GM21786 (cell line): ENCODE results near the gene LARP1.
A peak's percentile ranks its signal among the peaks of the same experiment; 100 is the strongest.

ENCODE experiments used
- ATAC-seq: cut with Tn5 transposase; IDR thresholded peaks from one replicate; pipeline ENCODE4 v1.9.1; 2021; ENCODE audit not compliant: unreplicated experiment

The LARP1 gene

DNA sequence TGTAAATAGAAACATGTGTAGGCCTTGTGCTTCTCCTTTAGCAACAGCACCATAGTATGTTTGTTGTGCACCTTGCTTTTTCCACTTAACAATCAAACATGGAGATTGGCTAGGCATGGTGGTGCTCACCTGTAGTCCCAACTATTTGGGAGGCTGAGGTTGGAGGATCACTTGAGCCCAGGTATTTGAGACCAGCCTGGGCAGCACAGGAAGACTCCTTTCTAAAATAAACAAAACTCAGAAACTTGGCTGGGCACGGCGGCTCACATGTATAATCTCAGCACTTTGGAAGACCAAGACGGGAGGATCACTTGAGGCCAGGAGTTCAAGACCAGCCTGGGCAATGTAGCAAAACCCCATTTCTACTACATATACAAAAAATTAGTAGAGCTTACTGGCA, 96.2 kb downstream of the LARP1 start:
- no peak for ATAC-seq

DNA sequence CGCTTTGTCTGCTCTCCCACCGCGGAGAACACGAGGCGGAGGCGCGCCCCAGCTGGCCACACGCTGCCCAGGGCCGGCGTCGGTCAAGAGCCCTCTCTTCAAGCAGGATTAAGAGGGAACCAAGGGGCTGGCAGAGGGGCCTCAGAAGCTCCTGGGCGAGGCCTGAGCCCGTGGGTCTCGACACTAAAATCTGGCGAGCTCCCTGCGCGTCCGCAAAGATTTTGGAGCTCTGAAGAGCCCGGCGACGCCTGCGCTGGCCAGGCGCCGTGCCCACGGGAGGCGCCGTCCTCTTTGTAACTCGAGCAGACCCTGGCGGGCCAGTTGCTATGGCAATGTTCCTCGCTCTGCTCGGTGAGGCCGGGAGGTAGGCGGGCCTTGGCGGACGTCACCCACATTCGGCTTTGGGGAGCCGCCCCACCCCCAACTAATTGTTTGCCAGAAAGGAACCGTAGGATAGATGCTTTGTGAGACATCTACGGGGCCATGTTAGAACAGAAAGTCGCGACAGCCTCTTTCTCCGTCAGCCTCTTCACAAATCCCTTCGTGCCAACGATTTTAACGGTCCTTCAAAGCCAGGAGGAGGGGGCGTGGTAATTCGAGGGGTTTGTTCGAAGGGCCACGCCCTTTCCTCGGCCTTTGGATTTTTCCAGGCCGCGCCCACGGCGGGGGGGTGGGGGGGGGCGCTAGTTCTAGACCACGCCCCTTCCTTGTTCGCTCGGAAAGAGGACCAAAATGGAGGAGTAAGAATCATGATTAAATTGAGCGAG, 102.5 kb downstream of the LARP1 start:
- peak; percentile 59 for ATAC-seq

DNA sequence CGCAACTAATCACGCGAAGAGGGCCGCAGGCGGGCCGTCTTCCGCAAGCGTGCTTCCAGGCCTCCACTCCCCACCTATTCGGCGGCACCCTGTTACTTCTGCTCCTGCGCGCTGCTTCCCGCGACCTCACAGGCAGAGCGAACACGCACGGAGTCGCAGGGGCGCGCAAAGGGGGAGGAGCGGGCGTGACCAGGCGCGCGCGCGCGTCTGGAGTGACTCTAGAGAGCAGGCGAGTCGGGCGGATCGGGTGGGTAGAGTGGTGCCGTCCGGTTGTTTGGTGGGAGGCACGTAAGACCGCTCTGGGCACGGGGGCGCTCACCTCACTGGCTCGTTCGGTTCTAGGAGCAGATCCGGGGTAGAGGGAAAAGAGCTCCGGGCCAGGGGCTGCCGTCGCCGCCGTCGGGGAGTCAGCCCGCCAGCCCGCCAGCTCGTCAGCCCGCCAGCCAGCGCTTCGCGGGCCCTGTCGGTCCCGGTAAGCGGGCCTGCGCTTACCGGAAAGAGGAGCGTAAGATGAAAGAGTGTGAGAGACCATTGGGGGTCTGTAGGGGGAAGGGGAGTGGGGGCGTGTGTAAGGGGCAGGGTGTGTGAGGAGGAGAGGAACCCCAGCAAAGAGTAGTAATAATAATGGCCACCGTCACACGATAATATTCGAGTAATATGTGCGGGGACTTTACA, 103.3 kb downstream of the LARP1 start, which contains the start of gene CNOT8:
Gene CNOT8 (plus strand): TSS at position 331 of the 675 bp plus-strand sequence. CDS start 4,652 bp downstream, outside the sequence.
- ATAC-seq, result peak; percentile 66

DNA sequence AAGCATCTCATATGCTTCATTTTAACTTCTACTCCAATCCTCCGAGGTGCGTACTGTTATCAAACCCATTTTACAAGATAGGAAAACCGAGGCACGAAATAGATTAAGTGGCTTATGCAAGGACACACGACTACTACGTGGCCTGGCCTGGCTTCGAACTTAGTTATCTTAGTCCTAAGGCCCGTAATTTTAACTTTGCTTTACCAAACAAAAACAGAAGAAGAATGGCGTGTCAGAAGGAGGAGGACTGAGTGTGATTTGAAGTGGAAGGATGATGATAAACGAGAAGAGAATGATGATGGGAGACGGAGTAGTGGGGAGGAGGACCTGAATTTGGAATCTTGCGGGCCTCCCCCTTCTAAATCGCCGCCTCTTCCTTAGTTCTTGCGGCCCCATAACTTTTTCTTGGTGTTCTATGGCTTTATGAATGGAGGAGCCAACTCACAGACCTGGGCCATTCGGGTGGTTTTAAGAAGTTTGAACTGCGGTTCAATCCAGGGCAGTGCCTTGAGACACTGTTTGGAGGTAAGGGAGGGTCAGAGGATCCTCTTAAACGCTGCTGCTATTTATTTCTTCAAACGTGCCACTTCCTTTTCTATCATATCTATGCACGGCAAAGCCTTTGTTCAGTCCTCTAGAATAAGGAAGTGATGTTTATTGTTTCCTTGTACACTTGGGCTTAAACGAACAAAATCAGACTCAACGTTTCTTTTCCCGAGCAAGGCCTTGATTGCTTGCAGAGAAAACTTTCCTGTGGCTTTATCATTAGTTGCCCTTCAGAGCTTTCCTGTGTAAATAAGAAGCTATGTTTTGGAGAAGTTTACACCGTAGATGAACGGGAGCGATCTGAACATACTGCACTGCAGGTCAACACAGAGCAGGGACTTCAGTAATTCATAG, 104.0 kb downstream of the LARP1 start:
- no peak for ATAC-seq

DNA sequence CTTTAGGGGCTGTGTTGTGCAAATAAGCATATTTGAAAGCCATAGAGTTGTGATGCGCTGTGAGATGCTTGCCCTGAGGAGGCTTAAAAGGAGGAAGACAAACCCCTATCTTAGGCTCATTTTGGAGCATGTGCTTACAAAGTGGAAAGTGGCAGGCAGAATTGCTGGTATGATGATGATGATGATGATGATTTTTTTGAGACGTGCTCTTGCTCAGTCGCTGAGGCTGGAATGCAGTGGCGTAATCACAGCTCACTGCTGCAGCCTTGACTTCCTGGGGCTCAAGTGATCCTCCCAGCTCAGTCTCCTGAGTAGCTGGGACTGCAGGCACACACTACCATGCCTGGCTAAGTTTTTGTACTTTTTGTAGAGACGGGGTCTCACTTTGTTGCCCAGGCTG, 104.9 kb downstream of the LARP1 start:
- no peak for ATAC-seq

DNA sequence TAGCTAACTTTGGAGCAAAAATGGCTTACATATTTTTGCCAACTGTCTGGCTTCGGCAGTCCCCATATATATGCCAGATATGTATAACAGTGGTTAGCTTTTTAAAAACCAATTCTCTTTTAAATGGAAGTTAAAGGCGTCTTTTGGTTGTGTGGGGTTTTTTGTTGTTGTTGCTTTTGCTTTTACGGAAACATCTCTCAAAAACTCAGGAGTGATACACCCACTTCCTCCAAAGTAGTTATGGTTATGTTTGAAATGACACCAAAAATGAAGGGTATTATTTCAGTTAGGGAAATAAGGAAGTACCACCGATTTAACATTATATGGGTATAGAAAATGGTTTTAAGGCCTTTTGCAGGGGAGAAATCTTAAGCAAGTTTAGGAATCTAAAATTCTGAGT, 105.6 kb downstream of the LARP1 start:
- no peak for ATAC-seq

DNA sequence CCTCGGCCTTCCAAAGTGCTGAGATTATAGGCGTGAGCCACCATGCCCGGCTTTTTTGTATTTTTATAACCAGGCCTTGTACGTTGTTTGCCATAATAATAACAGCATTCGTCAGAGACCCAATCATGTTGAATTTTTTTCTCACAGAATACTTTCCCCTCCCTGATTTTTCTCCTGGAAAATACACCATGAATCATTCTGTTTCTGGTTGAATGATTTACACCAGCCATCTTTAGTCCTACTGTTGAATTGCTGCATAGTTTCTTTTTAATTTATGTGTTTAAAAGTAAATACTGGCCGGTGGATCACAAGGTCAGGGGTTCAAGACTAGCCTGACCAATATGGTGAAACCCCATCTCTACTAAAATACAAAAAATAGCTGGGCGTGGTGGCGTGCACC, 106.8 kb downstream of the LARP1 start:
- ATAC-seq, result no peak

DNA sequence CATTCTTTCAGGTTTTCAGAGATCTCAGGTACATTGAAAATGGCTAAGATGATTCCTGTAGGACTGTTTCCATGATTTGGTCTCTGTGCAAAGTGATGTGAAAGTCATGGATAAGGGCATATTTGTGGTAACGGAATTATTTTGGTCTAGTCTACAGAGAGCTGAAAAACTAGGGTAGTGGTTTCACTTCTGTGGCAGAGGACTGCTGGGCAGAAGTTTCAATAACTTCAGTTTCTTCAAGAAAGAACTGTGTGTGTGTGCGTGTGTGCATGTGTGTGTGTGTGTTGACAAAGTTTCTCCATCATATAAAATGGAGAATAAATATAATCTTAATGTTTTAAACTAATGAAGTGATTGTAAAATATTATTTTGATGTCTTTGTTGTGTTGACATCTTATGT, 107.6 kb downstream of the LARP1 start:
- ATAC-seq, result no peak

DNA sequence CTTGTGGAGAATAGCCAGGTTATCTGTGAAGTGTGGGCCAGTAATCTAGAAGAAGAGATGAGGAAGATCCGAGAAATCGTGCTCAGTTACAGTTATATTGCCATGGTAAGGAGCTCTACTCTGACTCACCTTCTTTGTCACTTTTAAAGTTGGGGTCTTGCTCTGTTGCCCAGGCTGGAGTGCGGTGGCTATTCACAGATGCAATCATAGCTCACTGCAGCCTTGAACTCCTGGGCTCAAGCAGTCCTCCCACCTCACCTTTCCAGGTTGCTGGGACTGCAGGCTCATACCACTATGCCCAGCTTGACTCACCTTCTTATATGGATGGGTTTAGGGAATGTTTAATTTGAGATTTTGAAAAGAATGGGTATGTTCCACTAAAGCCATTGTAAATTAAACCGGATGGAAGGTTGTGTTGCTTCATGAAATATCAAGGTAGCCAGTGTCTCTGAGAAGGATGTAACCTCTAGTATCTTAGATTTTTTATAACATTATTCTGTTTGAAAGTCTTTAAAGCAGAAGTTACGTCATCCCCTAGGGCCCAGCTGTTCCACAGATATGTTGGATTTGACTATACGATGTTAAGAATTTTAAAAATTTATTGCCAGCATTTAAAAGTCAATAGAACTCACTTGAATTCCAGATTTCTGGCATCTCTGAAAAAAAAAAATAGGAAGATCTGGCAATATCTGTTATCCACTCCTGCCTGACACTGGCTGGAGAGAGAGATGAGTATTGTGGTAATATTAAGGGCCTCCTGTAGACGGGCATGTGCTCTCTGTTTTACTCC, 108.3 kb downstream of the LARP1 start:
- ATAC-seq, result no peak

DNA sequence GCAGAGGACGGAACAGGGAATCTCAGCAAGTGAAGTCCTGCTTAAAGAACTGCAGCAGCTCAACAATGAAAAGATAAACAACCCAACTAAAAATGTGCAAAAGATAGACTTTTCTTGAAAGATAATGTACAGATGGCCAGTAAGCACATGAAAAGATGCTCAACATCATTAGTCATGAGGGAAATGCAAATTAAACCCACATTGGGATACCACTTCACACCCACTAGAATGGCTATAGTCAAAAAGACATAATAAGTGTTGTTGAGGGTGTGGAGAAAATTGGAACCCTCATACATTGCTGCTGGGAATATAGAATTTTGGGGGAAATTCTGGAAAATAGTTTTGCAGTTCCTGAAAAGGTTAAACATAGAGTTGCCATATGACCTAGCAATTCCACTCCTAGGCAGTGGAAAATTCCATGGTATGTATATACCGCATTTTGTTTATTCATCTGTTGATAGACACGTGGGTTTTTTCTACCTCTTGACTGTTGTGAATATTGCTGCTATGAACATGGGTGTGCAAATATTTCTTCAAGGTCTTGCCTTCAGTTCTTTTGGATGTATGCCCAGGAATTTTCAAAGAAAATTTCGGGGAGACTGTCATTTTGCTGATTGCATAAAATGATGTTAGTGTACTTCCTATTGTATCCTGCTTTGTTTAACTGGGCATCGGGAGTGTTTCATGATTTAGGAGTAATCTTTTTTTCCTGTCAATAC, 110.4 kb downstream of the LARP1 start:
- ATAC-seq, result no peak

DNA sequence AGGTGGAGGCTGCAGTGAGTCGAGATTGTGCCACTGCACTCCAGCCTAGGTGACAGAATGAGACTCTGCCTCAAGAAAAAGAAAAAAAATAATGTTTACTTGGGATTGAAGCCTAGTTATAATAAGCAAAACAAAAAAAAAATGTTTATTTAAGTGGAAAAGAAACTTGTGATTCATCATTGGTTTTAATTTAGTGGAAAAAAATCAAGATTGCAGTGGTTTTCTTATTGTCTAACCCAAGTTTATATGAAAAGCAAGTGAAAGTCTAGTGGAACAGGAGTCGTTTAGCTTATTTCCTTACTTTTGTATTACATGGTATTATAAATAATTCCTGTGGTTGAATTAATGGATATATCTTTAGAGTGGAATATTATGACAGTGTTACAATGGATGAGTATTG, 111.7 kb downstream of the LARP1 start:
- ATAC-seq, result no peak
